NCI-H226 (cell line): ENCODE results near the gene QRICH2.
"Not testable (repeated sequence)": the region's sequence is repeated elsewhere in the genome, so short reads cannot be mapped to it uniquely, and the experiment has no call there.

Experiments used
- DNase-seq: peaks from one replicate; pipeline ENCODE4 v3.0.0-alpha.2; 2015

QRICH2 gene

GRCh38 chr17:76277300-76278267 is 30.5 kb downstream of the QRICH2 start:
- no peak for DNase-seq

GRCh38 chr17:76276461-76277299 is 31.4 kb downstream of the QRICH2 start:
- no peak for DNase-seq

- DNase-seq = no peak
Observed at GRCh38 chr17:76276069-76276431, 32.0 kb downstream of the QRICH2 start.

GRCh38 chr17:76275382-76276068 is 32.6 kb downstream of the QRICH2 start:
- no peak for DNase-seq

GRCh38 chr17:76274112-76274956 is 33.7 kb downstream of the QRICH2 start:
- DNase-seq = no peak

GRCh38 chr17:76273445-76274111 is 34.5 kb downstream of the QRICH2 start:
- no peak for DNase-seq

- DNase-seq = no peak
Observed at GRCh38 chr17:76272541-76273444, 35.3 kb downstream of the QRICH2 start.

GRCh38 chr17:76271669-76272540 is 36.2 kb downstream of the QRICH2 start:
- no peak for DNase-seq

- no peak for DNase-seq
Observed at GRCh38 chr17:76270770-76271668, 37.1 kb downstream of the QRICH2 start.

GRCh38 chr17:76270127-76270592 is 37.9 kb downstream of the QRICH2 start:
- DNase-seq = no peak

- no peak for DNase-seq
Observed at GRCh38 chr17:76268991-76269981, 38.8 kb downstream of the QRICH2 start.

GRCh38 chr17:76268015-76268749 is 39.9 kb downstream of the QRICH2 start:
- no peak for DNase-seq

- DNase-seq = not testable (repeated sequence)
Observed at GRCh38 chr17:76267581-76268001, 40.5 kb downstream of the QRICH2 start.

GRCh38 chr17:76267051-76267576 is 41.0 kb downstream of the QRICH2 start:
- DNase-seq = no peak

- no peak for DNase-seq
Observed at GRCh38 chr17:76266244-76266938, 41.7 kb downstream of the QRICH2 start.
